A673 (cell line): Measurements from ENCODE around the gene CCDC170. TPM values are rescaled to one million over a fixed set of nuclear protein-coding genes. Genes with fewer than 3 reads are reported as not detected.

Experiments
- BruUV-seq: library from RNA; stranded (reverse); fragments of 400-500 nt; replicated peaks from 2 replicates; lab custom pipeline; 2021; lab: Mats Ljungman, UMichigan
- CTCF ChIA-PET: fragments of 300-600 bp; sonication (Branson Sonifier 250); formaldehyde crosslinking; loops from one replicate; lab custom pipeline; 2022; ENCODE audit warnings: antibody characterized with exemption; lab: Charles Lee
- POLR2A ChIA-PET: fragments of 300-600 bp; sonication (Branson Sonifier 250); formaldehyde crosslinking; loops from one replicate; lab custom pipeline; 2022; ENCODE audit warnings: antibody characterized with exemption; ENCODE audit not compliant: low non-redundant PET; lab: Charles Lee
- DNase-seq: peaks from one replicate; pipeline ENCODE4 v3.0.0-alpha.2; 2015; ENCODE audit warnings: low spot score
- H3K27ac ChIP-seq: fragments of 200-600 bp; sonication (generic); 2 replicates; pipeline ENCODE4 v1.5.1; 2016; ENCODE audit warnings: mixed run types, low read depth, mild to moderate bottlenecking, mixed read lengths, antibody characterized with exemption, low read length; ENCODE audit not compliant: poor library complexity, severe bottlenecking
- H3K27me3 ChIP-seq: fragments of 200-600 bp; sonication (generic); replicated peaks from 2 replicates; pipeline ENCODE4 v1.6.1; 2017; ENCODE audit warnings: mixed run types, low read depth, mild to moderate bottlenecking, mixed read lengths, antibody characterized with exemption, low read length; ENCODE audit not compliant: insufficient read depth, poor library complexity
- H3K36me3 ChIP-seq: fragments of 200-600 bp; sonication (generic); 2 replicates; pipeline ENCODE4 v1.6.1; 2016; ENCODE audit warnings: mixed run types, mild to moderate bottlenecking, mixed read lengths, antibody characterized with exemption, low read length; ENCODE audit not compliant: insufficient read depth, poor library complexity, severe bottlenecking
- H3K4me1 ChIP-seq: fragments of 200-600 bp; sonication (generic); 2 replicates; pipeline ENCODE4 v1.6.1; 2017; ENCODE audit warnings: mixed run types, mild to moderate bottlenecking, mixed read lengths, antibody characterized with exemption, low read length; ENCODE audit not compliant: insufficient read depth, poor library complexity, severe bottlenecking
- H3K4me3 ChIP-seq: fragments of 200-600 bp; sonication (generic); 2 replicates; pipeline ENCODE4 v1.5.1; 2016; ENCODE audit warnings: low read depth, mixed run types, mild to moderate bottlenecking, mixed read lengths, low read length; ENCODE audit not compliant: poor library complexity, severe bottlenecking
- H3K9me3 ChIP-seq: fragments of 200-600 bp; sonication (generic); 2 replicates; pipeline ENCODE4 v1.6.1; 2016; ENCODE audit warnings: mixed run types, low read depth, mild to moderate bottlenecking, mixed read lengths, antibody characterized with exemption, low read length; ENCODE audit not compliant: poor library complexity, severe bottlenecking
- CTCF ChIP-seq: fragments of 300-800, 200-600 bp; sonication (generic); conservative IDR thresholded peaks from 2 replicates; pipeline ENCODE4 v1.5.1; 2017; ENCODE audit warnings: low read depth, mild to moderate bottlenecking, antibody characterized with exemption, low read length, moderate library complexity, mixed read lengths
- EZH2 ChIP-seq: fragments of 200-600 bp; sonication (generic); IDR thresholded peaks from 2 replicates; pipeline ENCODE4 v1.6.1; 2017; ENCODE audit warnings: borderline replicate concordance, low read depth, mild to moderate bottlenecking, mixed read lengths, antibody characterized with exemption, low read length; ENCODE audit not compliant: poor library complexity, severe bottlenecking
- intact Hi-C: fragments of 100-400 bp; cut with micrococcal nuclease; formaldehyde crosslinking; loops from one replicate; pipeline ENCODE4 v1.10.0; 2022; ENCODE audit not compliant: unreplicated experiment
- total RNA-seq: library from RNA; stranded (reverse); gene quantifications from 2 replicates; pipeline ENCODE4 v1.2.3, GENCODE V29; 2021

CCDC170 gene
- total RNA-seq, 1 experiment from 2014 or later, result 0.17 TPM

- no peak for TF ChIP-seq EZH2
- Histone ChIP-seq H3K9me3 (no peaks in the 10 kb centered on the region), H3K27ac (no peak overlapping the region), H3K27me3 (no peaks in the 10 kb centered on the region), H3K4me1 (no peaks in the 10 kb centered on the region), H3K4me3 (no peak overlapping the region), H3K36me3 (peaks cover 14% of the 10 kb centered on the region)
- intact Hi-C loops, result no loop called here
- no TSS peak for BruUV-seq
- ChIA-PET POLR2A (no interaction called here), CTCF (no interaction called here)
- no peak for DNase-seq
These were observed 32.1 kb upstream of the CCDC170 start for GRCh38 chr6:151461673-151462072.

GRCh38 chr6:151464702-151465101 lies 29.1 kb upstream of the CCDC170 start:
- Histone ChIP-seq H3K4me3 (no peak overlapping the region), H3K27ac (no peak overlapping the region), H3K9me3 (no peaks in the 10 kb centered on the region), H3K27me3 (no peaks in the 10 kb centered on the region), H3K36me3 (peaks cover 10% of the 10 kb centered on the region), H3K4me1 (peaks cover 3% of the 10 kb centered on the region)
- POLR2A ChIA-PET, result no interaction called here
- CTCF ChIA-PET, result no interaction called here
- BruUV-seq, result no TSS peak
- DNase-seq, result no peak
- TF ChIP-seq CTCF (no peak), EZH2 (no peak)
- intact Hi-C loops, result no loop called here

- no peak overlapping the region for H3K4me3 ChIP-seq
- no TSS peak for BruUV-seq
- peak; percentile 72 for DNase-seq
- TF ChIP-seq EZH2 (no peak), CTCF (peak; percentile 87)
- ChIA-PET CTCF (no interaction called here), POLR2A (no interaction called here)
- intact Hi-C loops, result loop anchor here (5.0 kb wide), 1 partner anchor 584 kb away; no protein-coding TSS in a partner anchor
- H3K4me1 ChIP-seq, result no peaks in the 10 kb centered on the region
- H3K27ac ChIP-seq, result no peak overlapping the region
- no peaks in the 10 kb centered on the region for H3K27me3 ChIP-seq
- H3K9me3 ChIP-seq, result no peaks in the 10 kb centered on the region
- no peaks in the 10 kb centered on the region for H3K36me3 ChIP-seq
These were observed 17.9 kb upstream of the CCDC170 start for GRCh38 chr6:151475653-151476523.
